ENCODE data around the gene PRDM16. TPM values are rescaled to one million over a fixed set of nuclear protein-coding genes. Genes with fewer than 3 reads are reported as not detected.

The PRDM16 gene
- total RNA-seq, 1 experiment from 2014 or later: not detected

DNA sequence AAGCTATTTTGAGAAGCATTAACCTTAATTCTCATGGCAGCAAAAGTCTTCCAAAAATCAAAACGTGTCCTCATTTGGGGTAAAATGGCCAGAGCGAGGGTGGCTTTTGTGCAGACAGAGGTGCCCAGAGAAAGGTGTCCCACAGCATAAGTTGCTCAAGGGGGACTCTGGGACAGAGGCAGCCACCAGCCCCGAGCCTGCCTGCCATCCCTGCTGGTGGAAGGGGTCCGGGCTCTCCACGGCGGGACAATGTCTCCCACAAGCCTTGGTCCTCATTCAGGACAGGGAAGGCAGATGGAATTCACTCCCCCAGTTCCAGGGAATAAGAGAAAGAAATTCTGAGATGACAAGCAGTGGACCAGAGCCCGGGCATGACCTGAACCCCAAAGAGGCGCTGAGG is 372.9 kb downstream of the PRDM16 start:
- no peak for DNase-seq (ENCODE audit: low read depth)

DNA sequence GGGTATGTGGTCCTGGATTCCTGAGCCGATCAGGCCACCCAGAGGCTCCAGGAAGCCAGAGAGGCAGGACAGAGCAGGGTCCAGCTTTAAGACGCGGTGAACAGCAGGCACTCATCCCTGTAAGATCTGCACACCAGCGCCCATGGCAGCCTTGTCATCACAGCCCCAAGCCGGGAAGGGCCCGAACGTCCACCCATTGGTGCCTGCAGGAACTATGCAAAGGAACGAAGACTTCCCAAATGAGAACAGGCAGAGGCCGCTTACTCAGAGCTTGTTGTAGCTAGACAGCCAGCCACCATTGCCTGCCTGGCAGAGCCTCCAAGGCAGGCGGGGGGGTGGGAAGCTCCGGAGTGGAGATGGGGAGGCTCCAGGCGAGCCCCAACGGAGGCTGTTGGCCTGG is 373.3 kb downstream of the PRDM16 start:
- DNase-seq (ENCODE audit: low read depth): no peak

DNA sequence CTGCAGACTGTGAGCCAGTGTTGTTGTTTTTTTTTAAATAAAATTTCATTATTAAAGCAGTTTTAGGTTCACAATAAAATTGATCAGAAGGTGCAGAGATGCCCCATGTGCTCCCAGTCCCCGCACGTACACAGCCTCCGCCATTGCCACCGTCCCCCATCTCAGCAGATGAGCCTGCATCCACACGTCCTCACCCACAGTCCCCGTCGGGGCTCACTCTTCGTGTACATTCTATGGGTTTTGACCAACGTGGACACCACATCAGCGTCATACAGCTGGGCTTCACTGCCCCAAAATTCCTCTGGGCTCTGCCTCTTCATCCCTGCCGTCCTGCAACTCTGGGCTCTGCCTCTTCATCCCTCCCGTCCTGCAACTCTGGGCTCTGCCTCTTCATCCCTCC is 373.9 kb downstream of the PRDM16 start:
- no peak for DNase-seq (ENCODE audit: low read depth)

DNA sequence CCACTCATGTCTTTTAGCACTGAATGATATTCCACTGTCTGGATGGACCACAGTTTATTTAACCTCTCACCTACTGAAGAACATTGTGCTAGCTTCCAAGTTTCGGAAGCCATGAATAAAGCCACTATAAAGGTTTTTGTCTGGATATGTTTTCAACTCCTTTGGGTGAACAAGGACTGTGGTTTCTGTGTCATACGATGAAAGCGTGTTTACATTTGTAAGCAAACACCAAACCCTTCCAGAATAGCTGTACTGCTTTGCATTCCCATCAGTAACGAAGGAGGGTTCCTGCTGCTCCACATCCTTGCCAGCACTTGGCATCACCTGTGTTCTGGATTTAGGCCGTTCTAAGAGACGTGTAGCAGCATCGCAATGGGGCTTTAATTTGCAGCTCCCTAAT is 374.8 kb downstream of the PRDM16 start:
- no peak for DNase-seq (ENCODE audit: low read depth)

DNA sequence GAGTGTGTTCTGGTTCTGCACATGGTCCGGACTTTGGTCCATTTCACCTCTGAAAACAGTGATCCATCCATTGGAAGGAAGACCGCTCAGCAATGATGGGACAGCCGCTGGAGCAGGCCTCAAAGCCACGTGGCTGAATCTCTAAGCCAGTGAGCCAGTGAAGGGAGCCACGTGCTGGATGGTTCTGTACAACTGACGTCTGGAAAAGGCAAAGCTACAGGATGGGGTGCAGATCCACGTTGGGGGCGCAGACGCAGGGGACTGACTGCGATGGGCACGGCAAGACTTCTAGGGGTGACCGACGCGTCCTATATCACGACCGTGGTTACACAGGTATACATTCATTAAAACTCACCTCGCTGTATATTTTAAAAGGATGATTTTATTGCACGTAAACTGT is 375.3 kb downstream of the PRDM16 start:
- no peak for DNase-seq (ENCODE audit: low read depth)

DNA sequence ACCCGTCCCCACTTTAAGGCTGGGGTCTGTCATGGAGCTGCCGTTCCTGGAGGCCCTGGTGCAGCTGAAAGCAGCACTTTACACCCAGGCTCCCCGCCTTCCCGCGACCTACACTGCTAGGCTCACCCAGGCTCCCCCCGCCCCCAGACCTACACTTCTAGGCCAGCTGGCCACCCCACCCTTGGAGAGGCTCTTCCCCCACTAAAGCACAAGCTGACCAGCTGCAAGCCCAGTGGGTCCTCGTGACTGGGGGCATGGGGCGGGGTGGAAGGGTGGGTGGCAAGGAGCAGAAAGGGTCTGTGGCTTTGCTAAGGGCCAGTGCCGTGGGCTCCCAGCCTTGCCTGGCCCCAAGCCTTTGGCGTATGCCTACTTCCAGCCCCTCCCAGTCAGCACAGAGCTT is 375.7 kb downstream of the PRDM16 start:
- DNase-seq (ENCODE audit: low read depth): no peak

DNA sequence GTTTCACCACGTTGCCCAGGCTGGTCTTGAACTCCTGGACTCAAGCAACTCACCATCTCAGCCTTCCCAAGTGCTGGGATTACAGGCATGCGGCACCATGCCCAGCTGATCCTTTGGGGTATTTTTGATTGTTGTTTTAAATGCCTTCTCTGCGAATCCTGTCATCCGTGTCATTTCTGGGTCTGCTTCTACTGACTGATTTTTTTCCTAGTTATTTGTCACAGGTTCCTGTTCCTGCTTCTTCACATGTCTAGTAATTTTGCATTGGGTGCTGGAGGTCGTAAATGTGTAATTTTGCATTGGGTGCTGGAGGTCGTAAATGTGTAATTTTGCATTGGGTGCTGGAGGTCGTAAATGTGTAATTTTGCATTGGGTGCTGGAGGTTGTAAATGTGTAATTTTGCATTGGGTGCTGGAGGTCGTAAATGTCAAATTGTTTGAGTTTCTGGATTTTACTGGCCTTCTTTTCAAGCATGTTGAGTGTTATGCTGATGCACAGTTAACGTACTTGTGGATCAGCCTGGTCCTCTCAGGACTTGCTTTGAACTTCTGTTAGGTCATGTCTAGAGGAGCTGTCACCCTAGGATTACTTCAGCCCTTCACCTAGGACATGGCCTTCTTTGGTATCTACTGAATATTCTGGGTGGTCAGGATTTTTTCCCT is 381.3 kb downstream of the PRDM16 start:
- no peak for DNase-seq (ENCODE audit: low read depth)

DNA sequence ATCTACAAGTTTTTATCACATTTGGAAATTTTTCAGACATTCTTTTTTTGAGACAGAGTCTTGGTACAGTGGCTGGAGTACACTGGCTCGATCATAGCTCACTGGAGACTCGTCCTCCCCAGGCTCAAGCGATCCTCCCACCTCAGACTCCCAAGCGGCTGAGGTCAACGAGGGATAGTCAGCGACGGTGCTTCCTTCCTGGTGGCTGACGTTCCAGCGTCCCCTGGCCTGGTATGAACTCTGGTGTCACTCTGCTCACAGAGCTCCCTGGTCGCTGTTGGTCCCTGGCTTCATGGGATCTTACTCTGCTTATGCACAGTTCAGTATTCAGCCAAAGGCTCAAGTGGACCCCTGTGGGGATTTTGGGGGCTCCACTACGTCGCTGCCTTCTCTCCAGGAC is 382.0 kb downstream of the PRDM16 start:
- no peak for DNase-seq (ENCODE audit: low read depth)

DNA sequence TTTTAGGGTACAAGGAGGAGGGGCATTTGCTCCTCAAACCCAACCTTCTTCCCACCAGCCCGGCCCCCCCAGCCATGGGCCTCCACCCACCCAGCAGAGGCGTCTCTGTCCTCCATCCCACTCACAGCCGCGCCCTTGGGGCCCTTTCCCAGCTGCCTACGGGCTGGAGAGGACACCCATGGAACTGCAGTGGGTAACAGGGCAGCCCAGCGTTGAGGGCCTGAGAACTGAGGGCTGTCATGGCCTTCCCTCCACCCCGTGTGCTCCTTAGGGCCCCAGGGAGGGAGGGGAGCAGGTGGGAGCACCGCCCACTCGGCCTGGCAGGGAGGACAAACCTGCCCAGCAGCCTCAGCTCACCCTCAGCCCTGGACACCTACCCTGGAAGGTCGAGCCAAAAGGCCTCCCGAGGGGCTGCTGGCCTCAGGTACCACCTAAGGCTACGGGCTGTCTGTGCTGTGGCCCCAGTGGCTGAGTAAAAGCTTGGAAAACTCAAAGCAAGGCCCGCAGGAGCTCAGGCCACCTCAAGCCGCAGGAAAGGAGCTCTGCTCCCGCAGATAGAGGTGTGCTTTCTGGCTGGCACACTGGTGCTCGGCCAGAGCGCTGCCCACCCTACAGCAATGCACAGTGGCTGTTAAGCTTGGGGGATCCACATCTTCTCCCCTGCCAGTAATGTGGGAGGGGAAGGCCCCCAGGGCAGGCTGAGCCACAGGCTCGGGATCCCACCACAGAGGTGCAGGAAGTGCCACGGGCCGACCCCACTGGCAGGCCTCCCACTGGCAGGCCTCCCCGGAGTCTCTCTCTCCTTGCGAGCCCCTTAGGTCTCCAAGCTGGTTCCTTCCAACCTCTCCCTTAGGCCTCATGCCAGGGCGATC is 383.2 kb downstream of the PRDM16 start:
- DNase-seq (ENCODE audit: low read depth): no peak

DNA sequence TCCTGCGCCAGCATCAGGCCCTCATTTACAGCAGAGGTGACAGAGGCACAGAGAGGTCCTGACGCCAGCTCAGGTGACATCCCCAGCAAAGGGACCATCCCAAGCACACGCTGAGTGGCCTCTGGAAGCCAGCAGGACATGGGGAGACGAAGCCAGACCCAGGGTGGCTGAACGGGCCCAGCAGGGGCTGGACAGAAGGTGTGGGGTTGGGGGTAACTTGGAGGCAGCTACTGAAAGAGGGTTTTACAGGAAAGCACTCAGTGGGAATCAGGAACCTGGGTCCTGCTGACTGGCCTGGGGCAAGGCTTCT is 383.8 kb downstream of the PRDM16 start:
- no peak for DNase-seq (ENCODE audit: low read depth)

DNA sequence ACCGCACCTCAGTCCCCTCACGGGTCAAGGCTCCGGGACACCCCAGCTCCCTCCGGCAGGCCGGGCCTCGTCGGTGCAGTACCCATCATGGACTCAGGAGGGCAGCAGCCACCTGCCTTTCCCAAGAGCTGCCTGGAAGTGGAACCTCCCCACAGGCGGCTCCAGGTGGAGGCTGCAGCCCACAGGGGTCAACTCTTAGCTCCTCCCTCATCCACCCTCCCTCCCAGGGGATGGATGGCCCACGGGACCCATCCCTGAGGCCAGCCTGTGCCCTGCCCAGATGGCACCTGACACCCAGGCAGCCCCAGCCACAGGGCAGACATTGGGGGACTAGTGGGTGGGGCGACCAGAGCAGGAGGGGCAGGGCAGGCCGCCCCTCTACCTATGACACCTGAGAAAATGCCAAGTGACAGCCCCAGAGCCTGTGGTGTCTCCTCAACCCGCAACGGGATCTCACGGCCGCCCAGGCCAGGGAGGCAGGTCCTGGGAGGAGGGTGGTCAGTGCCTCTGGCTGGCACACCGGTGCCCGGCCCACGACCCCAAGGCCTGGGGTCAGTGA is 384.3 kb downstream of the PRDM16 start:
- peak; percentile 27 for DNase-seq (ENCODE audit: low read depth)

DNA sequence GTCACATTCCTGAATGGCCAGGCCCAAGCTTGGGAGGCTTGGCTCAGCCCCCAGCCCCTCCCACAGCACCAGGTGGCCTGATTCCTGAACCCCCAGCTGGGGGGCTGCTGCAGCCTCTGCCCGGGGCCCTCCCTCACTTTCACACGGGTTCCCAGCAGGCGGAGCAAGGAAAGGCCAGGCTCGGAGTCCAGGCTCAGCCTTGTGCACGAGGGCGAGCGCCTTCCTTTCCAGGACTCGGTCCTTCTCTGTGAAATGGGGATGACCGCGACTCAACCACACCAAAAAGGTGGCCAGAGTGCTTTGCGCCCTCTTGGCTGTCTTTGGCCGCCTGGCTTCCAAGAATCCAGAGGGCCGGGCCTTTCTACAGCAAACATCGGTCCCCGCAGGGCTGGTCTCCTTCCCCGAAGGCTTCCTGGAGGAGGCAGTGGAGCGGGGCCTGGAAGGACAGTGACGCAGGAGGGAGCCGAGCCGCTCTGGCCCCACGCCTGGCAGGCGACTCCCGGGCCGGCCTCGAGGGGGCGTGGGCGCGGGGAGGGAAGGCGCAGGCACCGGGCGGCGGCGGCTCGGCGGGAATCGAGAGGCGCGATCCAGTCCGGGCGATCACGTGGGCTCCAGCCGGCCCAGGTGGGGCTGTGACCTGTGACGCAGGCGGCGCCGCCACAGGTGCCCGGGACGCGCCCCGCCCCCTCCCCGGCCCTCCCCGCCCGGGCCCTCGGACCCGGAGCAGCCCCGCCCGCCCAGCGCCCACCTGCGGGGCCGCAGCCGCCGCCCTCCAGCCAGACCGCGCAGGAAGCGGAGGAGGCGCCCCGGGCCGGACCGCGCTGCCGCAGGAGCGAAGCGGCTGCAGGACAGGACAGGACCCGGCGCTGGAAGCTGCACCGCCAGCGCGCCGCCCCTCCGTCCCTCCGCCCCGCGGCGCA is 385.1 kb downstream of the PRDM16 start, which contains the start of gene ARHGEF16:
Gene ARHGEF16, plus strand, starts transcription at position 775 of the 920 bp plus-strand sequence. CDS start 8,420 bp downstream, outside the sequence.
- DNase-seq (ENCODE audit: low read depth): no peak

DNA sequence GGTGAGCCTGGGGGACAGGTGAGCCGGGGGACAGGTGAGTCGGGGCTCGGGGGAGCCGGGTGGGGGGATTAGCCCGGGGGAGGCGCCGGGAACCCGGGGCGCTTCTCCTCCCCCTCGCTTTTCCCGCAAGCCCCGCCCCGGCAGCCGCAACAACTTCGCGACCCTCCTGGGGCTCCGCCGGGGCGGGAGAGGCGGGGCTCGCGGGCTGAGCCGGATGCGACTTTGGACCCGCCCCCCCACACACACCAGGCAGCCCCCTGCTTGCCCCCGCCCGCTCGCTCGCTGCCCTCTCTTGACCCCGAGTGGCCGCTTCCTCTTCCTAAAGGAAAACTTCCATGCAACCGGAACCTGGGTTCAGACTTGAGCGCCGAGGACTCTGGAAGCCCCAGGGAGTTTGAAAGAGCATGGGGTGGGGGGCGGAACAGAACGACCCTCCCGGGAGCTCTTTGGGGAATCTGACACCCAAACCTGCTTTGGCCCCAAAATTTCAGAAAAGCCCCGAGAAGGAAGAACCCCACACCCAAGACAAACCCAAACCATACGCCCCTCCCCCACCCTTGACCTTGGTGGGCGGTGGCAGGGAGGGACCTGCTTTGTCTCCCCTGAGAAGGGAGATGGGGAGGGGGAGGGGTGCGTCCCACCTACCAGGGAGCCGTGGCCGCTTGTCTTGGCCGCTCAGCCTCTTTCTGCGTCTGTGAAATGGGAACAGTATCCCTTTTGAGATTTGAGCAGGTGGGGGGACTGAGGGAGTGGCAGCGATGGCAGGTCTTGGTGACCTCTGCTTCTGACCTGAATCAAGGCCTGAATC is 386.0 kb downstream of the PRDM16 start:
- DNase-seq (ENCODE audit: low read depth): no peak

DNA sequence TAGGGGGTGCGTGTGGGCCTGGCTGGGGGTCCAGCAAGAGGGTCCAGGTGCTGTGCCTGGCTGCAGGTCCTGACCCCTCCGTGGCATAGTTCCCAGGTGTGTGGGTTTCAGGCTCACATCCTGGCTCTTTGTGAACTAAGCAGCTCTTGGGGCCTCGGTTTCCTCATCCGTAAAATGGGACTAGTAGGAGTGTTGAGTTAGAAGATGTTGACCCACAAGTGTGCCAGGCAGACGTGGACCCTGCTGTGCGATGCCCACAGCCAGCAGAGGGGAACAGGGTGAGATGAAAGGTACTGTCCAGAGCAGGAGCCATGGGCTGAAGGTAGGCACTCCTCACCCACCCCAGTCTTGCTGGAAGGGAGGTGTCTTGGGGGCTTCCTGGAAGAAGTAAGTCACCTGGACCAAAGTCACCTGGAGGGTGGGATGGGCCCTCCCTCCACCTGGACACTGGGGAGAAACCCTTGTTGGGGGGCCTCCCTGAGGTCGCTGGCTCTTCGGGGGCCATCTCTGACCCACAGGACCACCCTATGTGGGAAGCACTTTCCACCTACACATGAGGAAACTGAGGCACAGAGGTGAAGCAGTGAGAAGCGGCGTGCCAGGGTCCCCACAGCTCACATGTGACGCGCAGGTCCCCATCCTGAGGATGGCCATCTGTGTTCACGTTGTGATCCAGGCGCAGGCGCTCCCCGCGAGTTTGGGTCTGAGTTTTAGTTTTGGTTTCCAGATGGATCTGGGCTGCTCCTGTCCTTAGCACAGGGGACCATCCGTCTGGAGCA is 386.9 kb downstream of the PRDM16 start:
- no peak for DNase-seq (ENCODE audit: low read depth)

DNA sequence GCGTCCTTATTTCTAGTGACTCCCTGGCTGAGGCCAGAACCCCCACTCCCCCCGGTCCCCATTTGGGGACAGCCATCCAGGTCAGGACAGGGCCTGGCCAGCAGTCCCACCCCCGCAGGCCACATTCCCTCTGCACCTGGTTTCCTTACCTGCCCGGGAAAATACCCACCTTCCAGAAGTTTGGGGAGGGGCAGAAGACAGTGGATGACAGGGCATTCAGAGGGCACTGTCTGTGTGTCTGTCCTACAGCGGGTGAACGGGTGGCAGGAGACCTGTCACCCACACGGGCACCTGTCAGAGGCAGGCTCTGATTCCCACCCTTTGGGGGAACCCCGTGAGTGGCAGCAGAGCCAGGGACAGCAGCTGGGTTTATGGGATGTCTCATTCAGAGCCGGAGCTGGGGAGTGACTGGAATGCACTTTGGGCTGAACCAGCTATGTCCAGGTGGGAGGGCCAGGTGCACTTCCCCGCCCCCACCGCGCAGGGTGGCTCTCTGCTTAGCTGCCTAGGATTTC is 387.5 kb downstream of the PRDM16 start:
- no peak for DNase-seq (ENCODE audit: low read depth)

DNA sequence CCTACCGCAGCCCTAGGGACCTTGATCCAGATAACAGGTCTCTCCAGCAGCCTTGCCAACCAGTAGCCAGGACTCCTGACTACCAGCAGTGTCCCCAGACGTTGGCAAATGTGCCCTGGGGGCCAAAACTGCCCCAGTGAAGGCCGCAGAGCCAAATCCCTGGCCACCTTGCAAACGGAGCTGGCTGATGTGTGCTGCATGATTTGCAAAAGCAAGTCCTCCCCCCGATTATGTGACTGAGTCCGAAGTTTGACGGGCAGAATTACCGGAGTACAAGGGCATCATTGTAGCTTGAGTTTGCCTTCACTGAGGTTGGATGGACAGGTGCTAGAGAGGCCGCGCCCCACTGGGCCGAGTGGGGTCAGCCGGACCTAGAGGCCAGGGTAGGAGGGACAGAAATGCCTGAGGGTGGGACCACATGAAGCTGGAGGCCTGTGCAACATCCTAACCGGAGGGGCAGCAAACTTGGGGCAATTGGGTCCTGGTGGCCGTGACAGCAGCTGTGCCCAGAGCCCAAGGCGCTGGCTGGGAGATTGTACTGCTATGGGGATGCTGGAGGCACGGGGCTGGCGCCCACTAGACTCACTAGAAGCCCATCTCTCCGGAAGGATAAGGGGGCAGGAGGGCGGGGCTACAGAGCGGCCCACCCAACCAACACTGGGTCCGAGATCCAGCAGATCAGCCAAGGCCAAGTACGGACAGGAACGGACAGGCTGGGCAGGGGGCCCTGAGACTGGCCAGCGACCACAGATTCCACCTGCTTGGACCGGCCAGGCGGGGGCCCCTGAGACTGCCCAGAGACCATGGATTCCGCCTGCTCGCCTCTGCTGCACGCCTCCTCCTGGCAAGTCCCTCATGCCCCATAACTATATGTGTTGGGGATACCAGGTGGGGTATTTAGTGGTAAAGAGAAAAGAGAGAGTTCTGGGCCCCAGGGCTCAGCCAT is 388.2 kb downstream of the PRDM16 start:
- no peak for DNase-seq (ENCODE audit: low read depth)

DNA sequence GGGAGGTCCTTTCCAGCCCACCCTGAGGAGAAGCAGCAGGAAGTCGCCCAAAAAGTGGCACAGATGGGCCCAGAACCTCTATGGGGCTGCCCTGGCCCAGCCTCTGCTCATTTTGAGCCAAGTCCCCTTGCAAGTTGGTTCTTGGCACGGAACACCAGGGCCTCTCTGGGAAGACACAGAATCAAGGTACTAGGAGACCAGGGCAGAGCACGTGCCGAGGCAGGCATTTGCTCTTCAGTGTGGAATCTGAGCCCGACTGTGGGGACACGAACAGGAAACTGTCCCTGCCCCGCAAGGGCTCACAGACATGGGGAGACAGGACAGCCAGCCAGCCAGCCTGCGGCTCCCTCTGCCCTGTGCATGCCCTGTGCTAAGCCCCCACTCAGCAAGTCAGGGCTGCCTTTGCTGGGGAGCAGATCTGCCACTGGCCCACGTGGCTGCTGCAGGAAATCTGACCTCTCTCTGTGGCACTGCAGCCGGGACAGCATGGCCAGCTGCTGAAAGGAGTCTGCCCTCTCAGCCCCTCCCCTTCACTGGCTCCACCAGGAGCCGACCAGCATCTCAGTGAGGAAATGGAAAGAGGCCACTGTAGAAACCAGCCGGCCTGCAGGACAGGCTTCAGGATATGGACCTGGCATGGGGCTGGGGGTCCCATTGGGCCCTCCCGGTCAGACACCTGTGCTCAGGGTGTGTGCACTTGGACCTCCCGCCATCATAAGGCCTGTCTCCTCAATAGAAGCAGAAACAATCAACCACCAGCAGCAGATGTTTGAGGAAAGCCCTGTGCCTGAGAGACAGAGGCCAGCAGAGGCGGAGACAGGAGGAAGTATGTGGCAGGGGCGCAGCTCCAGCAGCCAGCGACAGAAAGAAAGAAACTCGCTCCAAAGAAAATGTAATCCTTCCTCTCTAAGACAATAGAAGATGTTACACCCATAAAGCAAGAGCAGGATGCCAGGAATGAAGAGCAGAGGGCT is 389.2 kb downstream of the PRDM16 start:
- no peak for DNase-seq (ENCODE audit: low read depth)
